HepG2 (cell line): ENCODE measurements around the gene PRSS8. TPM values are rescaled to one million over a fixed set of nuclear protein-coding genes. Genes with fewer than 3 reads are reported as not detected.
A peak's percentile ranks its signal among the peaks of the same experiment; 100 is the strongest.

Source experiments
- CBX2 ChIP-seq, 2 experiments: fragments of 200-600 bp in 1 of 2; sonication (generic); formaldehyde crosslinking in 1 of 2; IDR thresholded peaks; 2 replicates each; pipeline versions ENCODE4 v1.7.0 to v1.8.1; 2018 to 2022; ENCODE audit warnings: low read depth in 2 of 2, low read length in 1 of 2, mild to moderate bottlenecking in 1 of 2, missing genetic modification reagents in 1 of 2
- CENPBD1 ChIP-seq: sonication (generic); formaldehyde crosslinking; IDR thresholded peaks from 2 replicates; pipeline ENCODE4 v1.8.0; 2022; ENCODE audit warnings: missing genetic modification reagents, low read depth, mild to moderate bottlenecking, borderline replicate concordance
- ETV6 ChIP-seq: sonication (generic); formaldehyde crosslinking; conservative IDR thresholded peaks from 2 replicates; pipeline ENCODE4 v1.4.0; 2020; ENCODE audit warnings: missing genetic modification reagents
- FIP1L1 ChIP-seq: fragments of 200-400 bp; formaldehyde crosslinking; IDR thresholded peaks from 2 replicates; pipeline ENCODE4 v1.6.1; 2018; ENCODE audit warnings: low read depth, mild to moderate bottlenecking, low read length, moderate library complexity, borderline replicate concordance; ENCODE audit not compliant: insufficient read depth
- FOXJ3 ChIP-seq: sonication (generic); formaldehyde crosslinking; IDR thresholded peaks from 2 replicates; pipeline ENCODE4 v1.4.0; 2020; ENCODE audit warnings: missing genetic modification reagents, mild to moderate bottlenecking, borderline replicate concordance
- FOXM1 ChIP-seq: sonication (generic); formaldehyde crosslinking; IDR thresholded peaks from 2 replicates; pipeline ENCODE4 v1.5.0; 2020; ENCODE audit warnings: missing genetic modification reagents
- GABPA ChIP-seq, 2 experiments: IDR thresholded peaks; 2 replicates each; pipeline ENCODE4 v1.6.1; 2011 to 2016; ENCODE audit warnings: low read depth in 2 of 2, low read length in 1 of 2, missing biosample characterization in 1 of 2, missing genetic modification characterization in 1 of 2
- NAIF1 ChIP-seq: sonication (generic); formaldehyde crosslinking; IDR thresholded peaks from 2 replicates; pipeline ENCODE4 v1.5.0; 2020; ENCODE audit warnings: mild to moderate bottlenecking, missing genetic modification reagents, borderline replicate concordance
- NCOA5 ChIP-seq: sonication (generic); formaldehyde crosslinking; IDR thresholded peaks from 2 replicates; pipeline ENCODE4 v1.4.0; 2020; ENCODE audit warnings: missing genetic modification reagents
- REPIN1 ChIP-seq: sonication (generic); formaldehyde crosslinking; IDR thresholded peaks from 2 replicates; pipeline ENCODE4 v1.8.0; 2022; ENCODE audit warnings: missing genetic modification reagents, low read depth, mild to moderate bottlenecking, borderline replicate concordance
- RFXANK ChIP-seq: IDR thresholded peaks from 2 replicates; pipeline ENCODE4 v1.6.1; 2016
- SIX4 ChIP-seq: sonication (generic); formaldehyde crosslinking; IDR thresholded peaks from 2 replicates; pipeline ENCODE4 v1.4.0; 2020; ENCODE audit warnings: missing genetic modification reagents
- TFE3 ChIP-seq: IDR thresholded peaks from 2 replicates; pipeline ENCODE4 v1.6.1; 2016
- USF2 ChIP-seq, 2 experiments: sonication (generic) in 1 of 2; formaldehyde crosslinking in 1 of 2; IDR thresholded peaks; 2 replicates each; pipeline versions ENCODE4 v1.5.1 to v1.6.1; 2011 to 2020; ENCODE audit warnings: borderline replicate concordance in 1 of 2, low read depth in 1 of 2, low read length in 1 of 2, mild to moderate bottlenecking in 1 of 2, missing genetic modification reagents in 1 of 2, moderate library complexity in 1 of 2
- ZBTB3 ChIP-seq: sonication (generic); formaldehyde crosslinking; IDR thresholded peaks from 2 replicates; pipeline ENCODE4 v1.4.0; 2020; ENCODE audit warnings: low read depth, mild to moderate bottlenecking, moderate library complexity, missing genetic modification reagents, borderline replicate concordance
- ZNF256 ChIP-seq: sonication (generic); formaldehyde crosslinking; conservative IDR thresholded peaks from 2 replicates; pipeline ENCODE4 v1.4.0; 2020; ENCODE audit warnings: missing genetic modification reagents
- ZNF335 ChIP-seq: sonication (generic); formaldehyde crosslinking; IDR thresholded peaks from 2 replicates; pipeline ENCODE4 v1.4.0; 2020; ENCODE audit warnings: missing genetic modification reagents
- ZNF546 ChIP-seq: sonication (generic); formaldehyde crosslinking; conservative IDR thresholded peaks from 2 replicates; pipeline ENCODE4 v1.8.1; 2023; ENCODE audit warnings: mild to moderate bottlenecking, missing genetic modification reagents
- ZNF550 ChIP-seq: sonication (generic); formaldehyde crosslinking; IDR thresholded peaks from 2 replicates; pipeline ENCODE4 v1.4.0; 2020; ENCODE audit warnings: mild to moderate bottlenecking, missing genetic modification reagents, borderline replicate concordance
- polyA plus RNA-seq, 8 experiments: library from polyadenylated mRNA; depleted of rRNA in 3 of 8; stranded (reverse) in 7 of 8; unstranded in 1 of 8; fragments of >200 nt; fragmentation: Illumina TruSeq in 4 of 8; extraction: Trizol in 4 of 8; gene quantifications; 2 replicates each; pipeline versions ENCODE4 v1.2.1 to v1.2.3, GENCODE V29; 2011 to 2016; ENCODE audit warnings: low read depth in 4 of 8, missing spikeins in 1 of 8, mixed read lengths in 1 of 8; ENCODE audit not compliant: insufficient read depth in 1 of 8
- total RNA-seq, 5 experiments: library from RNA; depleted of rRNA; stranded (reverse); fragments of >200 nt; fragmentation: Illumina TruSeq; extraction: Trizol; gene quantifications; 2 replicates each; pipeline ENCODE4 v1.2.3, GENCODE V29; 2016; ENCODE audit warnings: low read depth in 1 of 5
- TF ChIP-seq, protein P1 (sequence below): sonication (generic); formaldehyde crosslinking; IDR thresholded peaks from 2 replicates; pipeline ENCODE4 v1.5.1; 2020; ENCODE audit warnings: mild to moderate bottlenecking, missing genetic modification reagents, moderate library complexity

PRSS8 gene
- total and polyA plus RNA-seq, 2 of the 13 experiments (the other 11 are each of a cell fraction or from before 2014, with no cell fraction given): 2.6 to 7.2 TPM

DNA sequence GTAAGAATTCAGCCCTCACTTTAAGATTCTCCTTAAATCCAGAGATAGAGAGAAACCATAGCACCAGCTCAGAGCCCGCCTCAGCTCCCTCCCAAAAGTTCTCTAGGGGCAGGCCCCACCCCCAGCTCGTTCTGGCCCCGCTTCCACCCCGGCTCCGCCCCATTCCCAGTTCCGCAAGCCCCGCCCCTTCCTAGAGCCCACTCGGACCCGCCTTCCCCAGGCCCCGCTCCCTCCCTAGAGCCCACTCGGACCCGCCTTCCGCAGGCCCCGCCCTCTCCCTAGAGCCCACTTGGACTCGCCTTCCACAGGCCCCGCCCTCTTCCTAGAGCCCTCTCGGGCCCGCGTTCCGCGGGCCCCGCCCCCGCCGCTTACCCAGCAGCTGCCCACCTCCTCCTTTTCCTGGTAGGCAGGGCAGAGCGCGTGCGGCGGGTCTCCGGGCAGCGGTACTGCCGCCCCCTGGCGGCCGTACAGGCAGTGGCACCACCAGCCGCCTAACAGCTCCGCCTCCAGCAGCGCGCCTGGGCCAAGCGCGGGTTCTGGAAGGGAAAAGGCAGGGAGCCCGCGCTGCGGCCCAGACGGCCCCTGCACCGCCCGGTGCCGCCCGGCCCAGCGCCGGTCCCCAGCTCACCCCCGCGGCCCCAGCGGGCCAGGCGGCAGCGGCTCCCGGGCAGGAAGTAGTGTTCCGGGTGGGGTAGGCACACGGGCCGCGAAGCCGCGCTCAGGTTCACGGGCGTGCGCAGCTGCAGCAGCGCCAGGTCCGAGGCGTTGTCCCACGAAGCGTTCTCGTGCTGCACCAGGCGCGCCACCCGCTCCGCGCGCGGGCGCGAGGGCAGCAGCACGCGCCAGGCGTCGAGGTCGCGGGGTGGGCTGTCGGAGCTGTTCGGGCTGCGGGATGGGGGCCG lies 6.8 kb upstream of the PRSS8 start (continued):
- TF ChIP-seq, protein P1, sequence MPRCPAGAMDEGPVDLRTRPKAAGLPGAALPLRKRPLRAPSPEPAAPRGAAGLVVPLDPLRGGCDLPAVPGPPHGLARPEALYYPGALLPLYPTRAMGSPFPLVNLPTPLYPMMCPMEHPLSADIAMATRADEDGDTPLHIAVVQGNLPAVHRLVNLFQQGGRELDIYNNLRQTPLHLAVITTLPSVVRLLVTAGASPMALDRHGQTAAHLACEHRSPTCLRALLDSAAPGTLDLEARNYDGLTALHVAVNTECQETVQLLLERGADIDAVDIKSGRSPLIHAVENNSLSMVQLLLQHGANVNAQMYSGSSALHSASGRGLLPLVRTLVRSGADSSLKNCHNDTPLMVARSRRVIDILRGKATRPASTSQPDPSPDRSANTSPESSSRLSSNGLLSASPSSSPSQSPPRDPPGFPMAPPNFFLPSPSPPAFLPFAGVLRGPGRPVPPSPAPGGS: peak; percentile 94
- TF ChIP-seq ETV6 (CRISPR knock-in tag) (no peak; the same call in 1 of the 2 replicates), ZNF546 (CRISPR knock-in tag) (peak; percentile 65; the same call in 1 of the 2 replicates), ZNF550 (CRISPR knock-in tag) (no peak), CBX2 (IDR thresholded peaks at IDR 0.05; ENCODE audit: low read depth, low read length) (no peak), CBX2 (CRISPR knock-in tag; IDR thresholded peaks at IDR 0.05; ENCODE audit: low read depth) (no peak), REPIN1 (peak; percentile 96), CENPBD1 (CRISPR knock-in tag) (no peak), SIX4 (no peak), FOXJ3 (CRISPR knock-in tag) (0 out of 2 replicates have a peak, but pooled peaks have one; percentile 10), NAIF1 (CRISPR knock-in tag) (no peak), USF2 (IDR thresholded peaks at IDR 0.05; ENCODE audit: low read depth, low read length) (no peak), USF2 (CRISPR knock-in tag; IDR thresholded peaks at IDR 0.05; ENCODE audit: borderline replicate concordance) (no peak), ZBTB3 (CRISPR knock-in tag) (no peak), RFXANK (CRISPR knock-in tag) (no peak; the same call in 1 of the 2 replicates), NCOA5 (CRISPR knock-in tag) (no peak), GABPA (IDR thresholded peaks at IDR 0.05; ENCODE audit: low read depth, low read length) (peak; percentile 26; the same call in 1 of the 2 replicates), GABPA (CRISPR knock-in tag; IDR thresholded peaks at IDR 0.05; ENCODE audit: low read depth) (peak; percentile 69), ZNF256 (CRISPR knock-in tag) (no peak), FIP1L1 (no peak), FOXM1 (CRISPR knock-in tag) (no peak), TFE3 (CRISPR knock-in tag) (peak; percentile 85), ZNF335 (CRISPR knock-in tag) (peak; percentile 89)
